DOHH2 (cell line): ENCODE data around the gene MAPK6.

Experiments used
- CTCF ChIP-seq: fragments of 200-600 bp; sonication (generic); IDR thresholded peaks from one replicate; pipeline ENCODE4 v1.5.1; 2014; ENCODE audit warnings: antibody characterized with exemption, mild to moderate bottlenecking, low read depth, low read length; ENCODE audit not compliant: poor library complexity, severe bottlenecking
- EZH2phosphoT487 ChIP-seq: fragments of 200-600 bp; sonication (generic); IDR thresholded peaks from 2 replicates; pipeline ENCODE4 v1.6.1; 2017; ENCODE audit warnings: borderline replicate concordance, mild to moderate bottlenecking, antibody characterized with exemption, low read length, moderate library complexity, mixed read lengths

- TF ChIP-seq CTCF (no peak), EZH2phosphoT487 (no peak)
Measured at GRCh38 chr15:52008359-52008697, 10.7 kb upstream of the MAPK6 start.
